H1 (cell line): Measurements from ENCODE around the gene NDUFAF8. TPM values are rescaled to one million over a fixed set of nuclear protein-coding genes. Genes with fewer than 3 reads are reported as not detected.
A peak's percentile ranks its signal among the peaks of the same experiment; 100 is the strongest.

ENCODE experiments used
- CTCF ChIA-PET: fragments of 300-600 bp; sonication (Branson Sonifier 250); formaldehyde crosslinking; loops from one replicate; lab custom pipeline; 2021; ENCODE audit not compliant: partially characterized antibody; lab: Charles Lee
- POLR2A ChIA-PET: fragments of 300-600 bp; sonication (Branson Sonifier 250); formaldehyde crosslinking; loops from one replicate; lab custom pipeline; 2021; ENCODE audit warnings: inconsistent platforms; ENCODE audit not compliant: partially characterized antibody; lab: Charles Lee
- DNase-seq, 2 experiments: peaks; one replicate each; pipeline versions ENCODE4 v3.0.0 to v3.0.0-alpha.2; 2010 to 2022; ENCODE audit warnings: low spot score in 2 of 2, low read depth in 1 of 2, mixed read lengths in 1 of 2
- FAIRE-seq: peaks from 2 replicates; lab custom pipeline; 2011; peaks lifted over from hg19 to GRCh38; lab: Jason Lieb, UNC
- H2AFZ ChIP-seq: 2 replicates; pipeline ENCODE4 v1.8.1; 2012; ENCODE audit warnings: low read length, inconsistent platforms
- H2AK5ac ChIP-seq: 2 replicates; pipeline ENCODE4 v1.6.1; 2013; ENCODE audit warnings: low read depth, low read length
- H2BK120ac ChIP-seq: replicated peaks from 2 replicates; pipeline ENCODE3; 2013; ENCODE audit warnings: low read depth, low read length, inconsistent platforms
- H2BK12ac ChIP-seq: 2 replicates; pipeline ENCODE4 v1.6.1; 2013; ENCODE audit warnings: low read depth, low read length
- H2BK15ac ChIP-seq: 2 replicates; pipeline ENCODE4 v1.6.1; 2013; ENCODE audit warnings: low read length
- H2BK20ac ChIP-seq: 2 replicates; pipeline ENCODE4 v1.6.1; 2013; ENCODE audit warnings: low read length
- H2BK5ac ChIP-seq: 2 replicates; pipeline ENCODE4 v1.6.1; 2013; ENCODE audit warnings: low read depth, low read length
- H3K14ac ChIP-seq: 2 replicates; pipeline ENCODE4 v1.6.1; 2013; ENCODE audit warnings: inconsistent platforms; ENCODE audit not compliant: insufficient read length
- H3K18ac ChIP-seq: 2 replicates; pipeline ENCODE4 v1.6.1; 2013; ENCODE audit warnings: low read length; ENCODE audit errors: extremely low read depth
- H3K23ac ChIP-seq: 2 replicates; pipeline ENCODE4 v1.6.1; 2013; ENCODE audit warnings: inconsistent platforms; ENCODE audit not compliant: insufficient read length
- H3K23me2 ChIP-seq: 2 replicates; pipeline ENCODE4 v1.6.1; 2013; ENCODE audit warnings: low read depth, low read length
- H3K27ac ChIP-seq: 2 replicates; pipeline ENCODE4 v1.6.1; 2011; ENCODE audit warnings: low read depth, low read length, inconsistent platforms
- H3K27me3 ChIP-seq, 4 experiments: replicated peaks in 1 of 4; 1 replicate in 1 of 4; 2 replicates in 3 of 4; pipeline versions ENCODE4 v1.6.1 to v1.8.1; 2011 to 2013; ENCODE audit warnings: low read length in 3 of 4, mild to moderate bottlenecking in 3 of 4, inconsistent platforms in 2 of 4, mixed read lengths in 2 of 4, moderate library complexity in 1 of 4; ENCODE audit not compliant: control insufficient read depth in 3 of 4, insufficient read depth in 3 of 4; ENCODE audit errors: extremely low read depth in 1 of 4
- H3K36me3 ChIP-seq, 4 experiments: 2 replicates each; pipeline versions ENCODE4 v1.6.1 to v1.8.1; 2011 to 2013; ENCODE audit warnings: mild to moderate bottlenecking in 4 of 4, low read length in 3 of 4, moderate library complexity in 2 of 4, control low read depth in 1 of 4, inconsistent platforms in 1 of 4; ENCODE audit not compliant: insufficient read depth in 4 of 4, control insufficient read depth in 2 of 4
- H3K4ac ChIP-seq: replicated peaks from 2 replicates; pipeline ENCODE3; 2013; ENCODE audit warnings: low read length, low read depth, mixed read lengths, inconsistent platforms; ENCODE audit not compliant: insufficient read length
- H3K4me1 ChIP-seq, 4 experiments: replicated peaks in 1 of 4; 1 replicate in 1 of 4; 2 replicates in 3 of 4; pipeline versions ENCODE4 v1.6.1 to v1.8.1; 2011 to 2013; ENCODE audit warnings: low read length in 3 of 4, inconsistent platforms in 2 of 4, mixed read lengths in 1 of 4; ENCODE audit not compliant: insufficient read depth in 4 of 4, control insufficient read depth in 3 of 4
- H3K4me2 ChIP-seq, 2 experiments: 2 replicates each; pipeline versions ENCODE4 v1.6.1 to v1.8.1; 2011 to 2013; ENCODE audit warnings: low read depth in 2 of 2, low read length in 2 of 2, control low read depth in 1 of 2, inconsistent platforms in 1 of 2, mild to moderate bottlenecking in 1 of 2; ENCODE audit not compliant: insufficient read depth in 1 of 2
- H3K4me3 ChIP-seq, 4 experiments: fragments of 200-600, 300-600 bp in 1 of 4; sonication (generic), shearing (Covaris generic), sonication (Bioruptor Twin) in 1 of 4; 2 replicates each; pipeline versions ENCODE4 v1.5.1 to v1.8.1; 2011 to 2016; ENCODE audit warnings: low read length in 4 of 4, low read depth in 3 of 4, control low read depth in 2 of 4, inconsistent platforms in 2 of 4, mild to moderate bottlenecking in 2 of 4, mixed read lengths in 1 of 4, moderate library complexity in 1 of 4; ENCODE audit not compliant: insufficient read depth in 2 of 4; ENCODE audit errors: extremely low read depth in 1 of 4
- H3K56ac ChIP-seq: replicated peaks from 2 replicates; pipeline ENCODE3; 2013; ENCODE audit warnings: low read depth, mild to moderate bottlenecking, mixed read lengths, low read length, inconsistent platforms; ENCODE audit not compliant: insufficient read length
- H3K79me1 ChIP-seq: 2 replicates; pipeline ENCODE4 v1.6.1; 2013; ENCODE audit warnings: low read depth, low read length, control low read depth
- H3K79me2 ChIP-seq, 2 experiments: 2 replicates each; pipeline versions ENCODE4 v1.6.1 to v1.8.1; 2012 to 2013; ENCODE audit warnings: low read length in 2 of 2, mild to moderate bottlenecking in 2 of 2, inconsistent platforms in 1 of 2; ENCODE audit not compliant: insufficient read depth in 2 of 2, control insufficient read depth in 1 of 2
- H3K9ac ChIP-seq, 4 experiments: replicated peaks in 1 of 4; 1 replicate in 1 of 4; 2 replicates in 3 of 4; pipeline versions ENCODE4 v1.6.1 to v1.8.1; 2011 to 2013; ENCODE audit warnings: low read depth in 3 of 4, low read length in 3 of 4, control low read depth in 2 of 4, mild to moderate bottlenecking in 2 of 4, moderate library complexity in 2 of 4, inconsistent platforms in 1 of 4; ENCODE audit errors: extremely low read depth in 1 of 4
- H3K9me3 ChIP-seq, 2 experiments: 2 replicates each; pipeline versions ENCODE4 v1.6.1 to v1.8.1; 2012 to 2013; ENCODE audit warnings: mild to moderate bottlenecking in 2 of 2, moderate library complexity in 2 of 2, control low read depth in 1 of 2, inconsistent platforms in 1 of 2, low read depth in 1 of 2, low read length in 1 of 2, mixed read lengths in 1 of 2; ENCODE audit not compliant: insufficient read depth in 2 of 2
- H4K20me1 ChIP-seq, 2 experiments: replicated peaks in 1 of 2; 2 replicates each; pipeline versions ENCODE3 to v1.8.1; 2011 to 2013; ENCODE audit warnings: inconsistent platforms in 2 of 2, low read length in 2 of 2, mild to moderate bottlenecking in 1 of 2; ENCODE audit not compliant: insufficient read depth in 2 of 2, control insufficient read depth in 1 of 2
- H4K5ac ChIP-seq: 2 replicates; pipeline ENCODE4 v1.6.1; 2013; ENCODE audit warnings: low read length, low read depth, mixed read lengths, inconsistent platforms; ENCODE audit not compliant: insufficient read length
- H4K8ac ChIP-seq: 2 replicates; pipeline ENCODE4 v1.8.0; 2013; ENCODE audit warnings: mild to moderate bottlenecking, moderate library complexity, low read length, inconsistent platforms; ENCODE audit not compliant: insufficient read depth; ENCODE audit errors: extremely low read depth
- H4K91ac ChIP-seq: replicated peaks from 2 replicates; pipeline ENCODE3; 2013; ENCODE audit warnings: low read length, mixed read lengths, inconsistent platforms; ENCODE audit not compliant: insufficient read length
- CTBP2 ChIP-seq: IDR thresholded peaks from 2 replicates; pipeline ENCODE4 v1.7.0; 2011; ENCODE audit warnings: borderline replicate concordance, mild to moderate bottlenecking, moderate library complexity, mixed read lengths, low read length; ENCODE audit not compliant: insufficient read depth, insufficient read length
- GABPA ChIP-seq: IDR thresholded peaks from 2 replicates; pipeline ENCODE4 v1.6.1; 2011; ENCODE audit warnings: mild to moderate bottlenecking, low read length, moderate library complexity, borderline replicate concordance; ENCODE audit not compliant: insufficient read depth
- GTF2F1 ChIP-seq: IDR thresholded peaks from 2 replicates; pipeline ENCODE4 v1.6.1; 2012; ENCODE audit warnings: low read depth, low read length, improper control_type of control experiment, borderline replicate concordance
- RAD21 ChIP-seq, 2 experiments: IDR thresholded peaks in 1 of 2; conservative IDR thresholded peaks in 1 of 2; 2 replicates each; pipeline ENCODE4 v1.6.1; 2011; ENCODE audit warnings: low read depth in 2 of 2, low read length in 2 of 2, improper control_type of control experiment in 1 of 2, inconsistent platforms in 1 of 2, mild to moderate bottlenecking in 1 of 2, moderate library complexity in 1 of 2
- TAF7 ChIP-seq: optimal IDR thresholded peaks from 2 replicates; pipeline ENCODE3; 2011; ENCODE audit warnings: low read depth, mild to moderate bottlenecking, inconsistent platforms, low read length, moderate library complexity, borderline replicate concordance
- WGBS, 2 experiments: shearing (Covaris generic) in 1 of 2; methylation state at CpG; one replicate each; pipeline versions ENCODE4 v1.1.6 to v1.1.7; 2013 to 2015; ENCODE audit warnings: low lambda C conversion rate in 2 of 2, mixed read lengths in 2 of 2, inconsistent platforms in 1 of 2, low coverage in 1 of 2, missing lambda C conversion rate in 1 of 2; ENCODE audit not compliant: insufficient replicate concordance in 2 of 2, insufficient coverage in 1 of 2, insufficient read length in 1 of 2; ENCODE audit errors: extremely low coverage in 1 of 2, missing lambda C conversion rate in 1 of 2; 5-methylcytosine and 5-hydroxymethylcytosine counted together
- polyA plus RNA-seq, 7 experiments: library from polyadenylated mRNA; depleted of rRNA in 3 of 7; stranded (reverse) in 5 of 7; unstranded in 2 of 7; fragments of >200 nt in 5 of 7; fragments of 200-250 nt in 2 of 7; gene quantifications; 1 replicate in 5 of 7; 2 replicates in 1 of 7; 4 replicates in 1 of 7; pipeline versions ENCODE4 v1.2.1 to v1.2.3, GENCODE V29; 2011 to 2013; ENCODE audit warnings: missing spikeins in 2 of 7, mixed read lengths in 2 of 7
- total RNA-seq: library from RNA; stranded (reverse); fragmentation: NEBNext Ultra II Directional; extraction: Animal tissue kit (Norgen Biotek cat#: 25700); gene quantifications from 2 replicates; pipeline ENCODE4 v1.2.1, GENCODE V29; 2021
- TF ChIP-seq, protein P1 (sequence below), 3 experiments: IDR thresholded peaks; 1 replicate in 2 of 3; 2 replicates in 1 of 3; pipeline versions ENCODE4 v1.5.1 to v1.6.1; 2011; ENCODE audit warnings: low read length in 3 of 3, mild to moderate bottlenecking in 3 of 3, inconsistent platforms in 2 of 3, low read depth in 1 of 3, moderate library complexity in 1 of 3; ENCODE audit not compliant: insufficient read depth in 1 of 3; ENCODE audit errors: control extremely low read depth in 1 of 3

Gene NDUFAF8
- total and polyA plus RNA-seq, 2 of the 8 experiments (the other 6 are each of a cell fraction or from before 2014, with no cell fraction given), result 48.9 to 91.1 TPM

GRCh38 chr17:81258292-81258691 lies 19.2 kb downstream of the NDUFAF8 start:
- Histone ChIP-seq H2BK20ac (no peak overlapping the region), H4K5ac (no peak overlapping the region), H3K23ac (no peak overlapping the region), H3K9me3 (no peaks in the 10 kb centered on the region), H2AK5ac (no peak overlapping the region), H3K14ac (no peak overlapping the region), H2AFZ (no peak overlapping the region), H2BK15ac (no peak overlapping the region), H3K9ac (no peak overlapping the region), H3K4me1 (peaks cover 0 to 2% (median 0%) of the 10 kb centered on the region in 4 experiments; a peak in 3 of 7 replicates), H3K4me2 (no peak overlapping the region), H4K8ac (no peak overlapping the region), H3K18ac (no peak overlapping the region), H2BK120ac (no peak overlapping the region), H3K4me3 (no peak overlapping the region), H3K27me3 (no peaks in the 10 kb centered on the region), H4K91ac (no peak overlapping the region), H3K56ac (no peak overlapping the region), H3K4ac (no peak overlapping the region), H2BK5ac (no peak overlapping the region), H3K79me1 (no peaks in the 10 kb centered on the region), H3K36me3 (peaks cover 0 to 7% (median 4%) of the 10 kb centered on the region in 4 experiments; a peak in 3 of 8 replicates), H3K23me2 (peaks cover 6% of the 10 kb centered on the region; the same call in 1 of the 2 replicates), H4K20me1 (peaks cover 0 to 13% of the 10 kb centered on the region in 2 experiments), H2BK12ac (no peak overlapping the region), H3K27ac (no peak overlapping the region), H3K79me2 (no peaks in the 10 kb centered on the region)
- peak in 1 of 2 experiments; percentile 11; a peak in 2 of 4 replicates for TF ChIP-seq RAD21 (IDR thresholded peaks at IDR 0.05 in 1 of 2, conservative IDR thresholded peaks at IDR 0.05 in 1 of 2; ENCODE audit: low read depth in 2 of 2, low read length in 2 of 2)
- TF ChIP-seq CTBP2, result no peak
- TF ChIP-seq GTF2F1, result no peak
- TF ChIP-seq TAF7, result no peak
- TF ChIP-seq, protein P1, sequence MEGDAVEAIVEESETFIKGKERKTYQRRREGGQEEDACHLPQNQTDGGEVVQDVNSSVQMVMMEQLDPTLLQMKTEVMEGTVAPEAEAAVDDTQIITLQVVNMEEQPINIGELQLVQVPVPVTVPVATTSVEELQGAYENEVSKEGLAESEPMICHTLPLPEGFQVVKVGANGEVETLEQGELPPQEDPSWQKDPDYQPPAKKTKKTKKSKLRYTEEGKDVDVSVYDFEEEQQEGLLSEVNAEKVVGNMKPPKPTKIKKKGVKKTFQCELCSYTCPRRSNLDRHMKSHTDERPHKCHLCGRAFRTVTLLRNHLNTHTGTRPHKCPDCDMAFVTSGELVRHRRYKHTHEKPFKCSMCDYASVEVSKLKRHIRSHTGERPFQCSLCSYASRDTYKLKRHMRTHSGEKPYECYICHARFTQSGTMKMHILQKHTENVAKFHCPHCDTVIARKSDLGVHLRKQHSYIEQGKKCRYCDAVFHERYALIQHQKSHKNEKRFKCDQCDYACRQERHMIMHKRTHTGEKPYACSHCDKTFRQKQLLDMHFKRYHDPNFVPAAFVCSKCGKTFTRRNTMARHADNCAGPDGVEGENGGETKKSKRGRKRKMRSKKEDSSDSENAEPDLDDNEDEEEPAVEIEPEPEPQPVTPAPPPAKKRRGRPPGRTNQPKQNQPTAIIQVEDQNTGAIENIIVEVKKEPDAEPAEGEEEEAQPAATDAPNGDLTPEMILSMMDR (IDR thresholded peaks at IDR 0.05; ENCODE audit: control extremely low read depth in 1 of 3, insufficient read depth in 1 of 3, low read depth in 1 of 3, low read length in 3 of 3), result peak; percentile 42 to 59 (median 48)
- peak; percentile 35; the same call in 1 of the 2 replicates for TF ChIP-seq GABPA
- ChIA-PET CTCF (interaction anchor here (0.7 to 7.0 kb wide), 21 partner anchors 8 to 343 kb away, joined by 3 to 50 read pairs (median 4); no protein-coding TSS in a partner anchor), POLR2A (interaction anchor here (1.1 to 2.6 kb wide), 3 partner anchors 33 to 280 kb away, joined by 3 to 7 read pairs (median 4); no protein-coding TSS in a partner anchor)
- FAIRE-seq (no peak), DNase-seq (no peak)
- WGBS, 2 experiments, result 93% methylated on average over 20 of the region's 20 CpGs; no CpG with 5 or more reads in 1 of the 2 experiments
